NT2/D1 (cell line): ENCODE data around the gene ADM2.

ENCODE experiments used
- DNase-seq: peaks from one replicate; pipeline ENCODE4 v3.0.0-alpha.2; 2011; ENCODE audit warnings: low read depth, low spot score
- H3K27me3 ChIP-seq: 2 replicates; pipeline ENCODE4 v1.6.0; 2011; ENCODE audit warnings: mild to moderate bottlenecking; ENCODE audit not compliant: insufficient read length, insufficient read depth
- H3K36me3 ChIP-seq: 2 replicates; pipeline ENCODE4 v1.6.1; 2011; ENCODE audit warnings: mild to moderate bottlenecking, low read length, mixed read lengths; ENCODE audit not compliant: insufficient read depth, insufficient read length
- H3K4me1 ChIP-seq: 2 replicates; pipeline ENCODE4 v1.5.1; 2011; ENCODE audit not compliant: insufficient read depth, insufficient read length
- H3K4me3 ChIP-seq: 2 replicates; pipeline ENCODE4 v1.5.1; 2011; ENCODE audit warnings: low read depth; ENCODE audit not compliant: insufficient read length
- H3K9ac ChIP-seq: 2 replicates; pipeline ENCODE4 v1.6.0; 2011; ENCODE audit warnings: low read depth; ENCODE audit not compliant: insufficient read length
- H3K9me3 ChIP-seq: 2 replicates; pipeline ENCODE4 v1.5.1; 2011; ENCODE audit warnings: mild to moderate bottlenecking, low read length; ENCODE audit not compliant: insufficient read depth
- SUZ12 ChIP-seq: IDR thresholded peaks from 2 replicates; pipeline ENCODE4 v1.6.1; 2011; ENCODE audit not compliant: insufficient read length, insufficient read depth; ENCODE audit errors: extremely low read depth
- YY1 ChIP-seq: IDR thresholded peaks from 2 replicates; pipeline ENCODE4 v1.6.1; 2011; ENCODE audit not compliant: insufficient read length, insufficient read depth
- ZNF274 ChIP-seq: IDR thresholded peaks from 2 replicates; pipeline ENCODE4 v1.6.1; 2011; ENCODE audit warnings: mild to moderate bottlenecking, low read depth, low read length

ADM2 gene

GRCh38 chr22:50456466-50457234, 24.7 kb upstream of the ADM2 start:
- no peaks in the 10 kb centered on the region for H3K9me3 ChIP-seq
- H3K36me3 ChIP-seq = peaks cover 71% of the 10 kb centered on the region
- H3K4me3 ChIP-seq = no peak overlapping the region
- no peaks in the 10 kb centered on the region for H3K27me3 ChIP-seq
- no peak for DNase-seq
- no peaks in the 10 kb centered on the region for H3K4me1 ChIP-seq
- TF ChIP-seq SUZ12 (no peak), YY1 (no peak), ZNF274 (no peak)
- no peak overlapping the region for H3K9ac ChIP-seq

DNA sequence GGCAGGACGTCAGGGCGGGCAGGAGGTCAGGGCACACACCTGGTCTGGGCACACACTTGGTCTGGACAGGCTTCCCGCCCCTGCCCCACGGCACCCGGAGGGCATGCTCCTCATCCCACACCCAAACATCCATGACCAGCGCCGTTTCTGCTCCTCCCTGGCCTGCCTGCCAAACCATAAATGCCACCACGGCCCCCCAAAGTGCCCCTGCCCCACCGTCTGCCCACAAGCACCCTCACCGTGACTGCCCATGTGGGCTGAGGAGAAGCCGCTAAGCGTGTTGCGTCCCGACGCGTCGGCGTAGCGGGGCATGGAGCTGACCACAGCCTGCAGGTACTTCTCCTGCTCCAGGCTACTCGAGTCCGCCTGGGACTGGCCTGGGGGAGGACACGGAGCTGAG, 22.3 kb upstream of the ADM2 start:
- no peaks in the 10 kb centered on the region for H3K27me3 ChIP-seq
- DNase-seq = no peak
- peaks cover 89% of the 10 kb centered on the region for H3K36me3 ChIP-seq

DNA sequence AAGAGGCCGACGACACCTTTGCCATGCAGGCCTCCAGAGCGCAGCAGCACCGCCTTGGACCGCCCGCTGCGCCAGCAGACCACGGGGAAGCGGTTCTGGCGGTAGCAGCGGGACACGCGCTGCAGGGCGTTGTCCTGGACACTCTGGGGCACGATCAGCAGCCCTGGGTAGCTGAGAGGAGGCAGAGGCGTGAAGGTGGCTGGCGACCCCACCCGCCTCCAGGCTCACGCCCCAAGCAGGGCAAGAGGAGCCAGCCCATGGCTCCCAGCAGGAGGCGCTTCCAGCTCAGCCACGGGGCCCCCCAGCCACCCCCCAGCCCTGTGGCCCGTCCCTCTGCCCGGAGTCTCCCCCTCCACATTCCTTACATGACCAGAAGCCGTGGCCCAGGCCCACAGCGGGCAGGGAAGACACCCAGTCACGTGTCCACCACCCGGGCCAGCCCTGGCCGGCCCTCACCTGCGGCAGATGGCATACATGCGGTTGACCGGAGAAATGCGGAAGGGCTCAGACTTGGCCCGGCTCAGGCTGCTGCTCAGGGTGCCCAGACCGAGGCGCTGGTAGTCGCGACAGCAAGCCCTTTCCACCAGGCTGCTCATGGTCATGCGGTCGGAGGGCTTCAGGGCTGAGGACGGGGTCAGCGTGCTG, 21.7 kb upstream of the ADM2 start:
- TF ChIP-seq ZNF274 (no peak), YY1 (no peak), SUZ12 (no peak)
- Histone ChIP-seq H3K9ac (no peak overlapping the region), H3K27me3 (no peaks in the 10 kb centered on the region), H3K36me3 (peaks cover 89% of the 10 kb centered on the region), H3K9me3 (no peaks in the 10 kb centered on the region), H3K4me3 (no peak overlapping the region), H3K4me1 (no peaks in the 10 kb centered on the region)
- DNase-seq = no peak

More for the DNA sequence above, 22.3 kb upstream of the ADM2 start:
- Histone ChIP-seq H3K4me3 (no peak overlapping the region), H3K9me3 (no peaks in the 10 kb centered on the region), H3K9ac (no peak overlapping the region), H3K4me1 (no peaks in the 10 kb centered on the region)
- TF ChIP-seq YY1 (no peak), SUZ12 (no peak), ZNF274 (no peak)

GRCh38 chr22:50460938-50461337, 20.4 kb upstream of the ADM2 start:
- Histone ChIP-seq H3K4me1 (no peaks in the 10 kb centered on the region), H3K36me3 (peaks cover 89% of the 10 kb centered on the region), H3K9ac (no peak overlapping the region), H3K27me3 (no peaks in the 10 kb centered on the region), H3K9me3 (no peaks in the 10 kb centered on the region), H3K4me3 (no peak overlapping the region)
- DNase-seq = no peak
- no peak for TF ChIP-seq YY1
- no peak for TF ChIP-seq SUZ12
- no peak for TF ChIP-seq ZNF274

- Histone ChIP-seq H3K27me3 (no peaks in the 10 kb centered on the region), H3K9ac (no peak overlapping the region), H3K4me3 (no peak overlapping the region), H3K9me3 (no peaks in the 10 kb centered on the region), H3K36me3 (peaks cover 90% of the 10 kb centered on the region), H3K4me1 (no peaks in the 10 kb centered on the region)
- no peak for DNase-seq
- TF ChIP-seq SUZ12 (no peak), ZNF274 (no peak), YY1 (no peak)
These were observed 19.8 kb upstream of the ADM2 start for GRCh38 chr22:50461536-50461935.

GRCh38 chr22:50461979-50462540, 19.3 kb upstream of the ADM2 start:
- peaks cover 90% of the 10 kb centered on the region for H3K36me3 ChIP-seq

GRCh38 chr22:50463188-50463900, 18.0 kb upstream of the ADM2 start:
- no peaks in the 10 kb centered on the region for H3K27me3 ChIP-seq
- no peak for DNase-seq
- H3K36me3 ChIP-seq = peaks cover 94% of the 10 kb centered on the region
- no peaks in the 10 kb centered on the region for H3K9me3 ChIP-seq
- TF ChIP-seq ZNF274 (no peak), SUZ12 (no peak), YY1 (no peak)
- H3K4me1 ChIP-seq = peaks cover 2% of the 10 kb centered on the region
- no peak overlapping the region for H3K4me3 ChIP-seq
- no peak overlapping the region for H3K9ac ChIP-seq

More at GRCh38 chr22:50461979-50462540, 19.3 kb upstream of the ADM2 start:
- Histone ChIP-seq H3K4me3 (no peak overlapping the region), H3K27me3 (no peaks in the 10 kb centered on the region), H3K9ac (no peak overlapping the region), H3K9me3 (no peaks in the 10 kb centered on the region), H3K4me1 (no peaks in the 10 kb centered on the region)
- DNase-seq = no peak
- TF ChIP-seq ZNF274 (no peak), YY1 (no peak), SUZ12 (no peak)
